WTC11 (cell line): Measurements from ENCODE around the gene TMEM52B. TPM values are rescaled to one million over a fixed set of nuclear protein-coding genes. Genes with fewer than 3 reads are reported as not detected.

Source experiments
- ATAC-seq: fragments of 200-7000 bp; cut with Tn5 transposase; 2 replicates; pipeline ENCODE4 v1.10.0; 2021; ENCODE audit warnings: mild to moderate bottlenecking, moderate library complexity
- CTCF ChIA-PET: fragments of 300-600 bp; sonication (Branson Sonifier 250); formaldehyde crosslinking; loops from one replicate; lab custom pipeline; 2021; ENCODE audit warnings: antibody characterized with exemption; lab: Charles Lee
- POLR2A ChIA-PET: fragments of 350-600 bp; sonication (Branson Sonifier 250); formaldehyde crosslinking; loops from one replicate; lab custom pipeline; 2021; ENCODE audit warnings: antibody characterized with exemption; lab: Charles Lee
- DNase-seq: peaks from one replicate; pipeline ENCODE4 v3.0.0; 2021; ENCODE audit warnings: low spot score
- H3K27ac Mint-ChIP-seq: 2 replicates; pipeline ENCODE4 v1.8.0; 2021; ENCODE audit warnings: mixed read lengths
- H3K27me3 Mint-ChIP-seq: 2 replicates; pipeline ENCODE4 v1.8.0; 2021; ENCODE audit warnings: low read depth, mild to moderate bottlenecking, moderate library complexity, mixed read lengths
- H3K36me3 Mint-ChIP-seq: 2 replicates; pipeline ENCODE4 v1.8.0; 2021; ENCODE audit warnings: mixed read lengths
- H3K4me1 Mint-ChIP-seq: 2 replicates; pipeline ENCODE4 v1.8.0; 2022; ENCODE audit warnings: mixed read lengths
- H3K4me3 Mint-ChIP-seq: 2 replicates; pipeline ENCODE4 v1.8.0; 2021; ENCODE audit warnings: mild to moderate bottlenecking, moderate library complexity, mixed read lengths
- H3K9me3 Mint-ChIP-seq: 2 replicates; pipeline ENCODE4 v1.8.0; 2021; ENCODE audit warnings: mixed read lengths
- ARID4B ChIP-seq: sonication (generic); formaldehyde crosslinking; IDR thresholded peaks from 2 replicates; pipeline ENCODE4 v1.8.0; 2023; ENCODE audit warnings: missing genetic modification reagents, mild to moderate bottlenecking, borderline replicate concordance
- ATF3 ChIP-seq: sonication (generic); formaldehyde crosslinking; conservative IDR thresholded peaks from 2 replicates; pipeline ENCODE4 v1.8.1; 2022; ENCODE audit warnings: mild to moderate bottlenecking, missing genetic modification reagents
- CREM ChIP-seq: sonication (generic); formaldehyde crosslinking; IDR thresholded peaks from 2 replicates; pipeline ENCODE4 v1.8.1; 2022; ENCODE audit warnings: mild to moderate bottlenecking, missing genetic modification reagents, moderate library complexity
- E2F1 ChIP-seq: sonication (generic); formaldehyde crosslinking; IDR thresholded peaks from 2 replicates; pipeline ENCODE4 v1.8.0; 2022; ENCODE audit warnings: mild to moderate bottlenecking, missing genetic modification reagents
- E2F5 ChIP-seq: sonication (generic); formaldehyde crosslinking; IDR thresholded peaks from 2 replicates; pipeline ENCODE4 v1.8.1; 2022; ENCODE audit warnings: mild to moderate bottlenecking, moderate library complexity, missing genetic modification reagents
- JAZF1 ChIP-seq: fragments of 250-450 bp; sonication (Bioruptor Pico); IDR thresholded peaks from 2 replicates; pipeline ENCODE4 v1.9.0; 2021; ENCODE audit warnings: moderate library complexity, mild to moderate bottlenecking, inconsistent platforms
- MAX ChIP-seq: sonication (generic); formaldehyde crosslinking; IDR thresholded peaks from 2 replicates; pipeline ENCODE4 v1.8.0; 2022; ENCODE audit warnings: mild to moderate bottlenecking, missing genetic modification reagents
- NFE2L1 ChIP-seq: sonication (generic); formaldehyde crosslinking; IDR thresholded peaks from 2 replicates; pipeline ENCODE4 v1.8.1; 2023; ENCODE audit warnings: missing genetic modification reagents
- OVOL2 ChIP-seq: fragments of 250-450 bp; sonication (Bioruptor Pico); IDR thresholded peaks from 2 replicates; pipeline ENCODE4 v1.9.0; 2021; ENCODE audit warnings: mild to moderate bottlenecking, borderline replicate concordance
- PRDM15 ChIP-seq: sonication (generic); formaldehyde crosslinking; IDR thresholded peaks from 2 replicates; pipeline ENCODE4 v1.8.0; 2022; ENCODE audit warnings: missing genetic modification reagents
- SP1 ChIP-seq: sonication (generic); formaldehyde crosslinking; conservative IDR thresholded peaks from 2 replicates; pipeline ENCODE4 v1.8.1; 2022; ENCODE audit warnings: missing genetic modification reagents
- TCF7 ChIP-seq: sonication (generic); formaldehyde crosslinking; IDR thresholded peaks from 2 replicates; pipeline ENCODE4 v1.8.0; 2022; ENCODE audit warnings: mild to moderate bottlenecking, low read depth, missing genetic modification reagents, moderate library complexity
- TEAD1 ChIP-seq: sonication (generic); formaldehyde crosslinking; IDR thresholded peaks from 2 replicates; pipeline ENCODE4 v1.8.0; 2022; ENCODE audit warnings: mild to moderate bottlenecking, missing genetic modification reagents
- USF1 ChIP-seq: sonication (generic); formaldehyde crosslinking; IDR thresholded peaks from 2 replicates; pipeline ENCODE4 v1.8.0; 2022; ENCODE audit warnings: mild to moderate bottlenecking, missing genetic modification reagents
- ZNF121 ChIP-seq: sonication (generic); formaldehyde crosslinking; IDR thresholded peaks from 2 replicates; pipeline ENCODE4 v1.8.0; 2023; ENCODE audit warnings: missing genetic modification reagents
- ZNF138 ChIP-seq: sonication (generic); formaldehyde crosslinking; conservative IDR thresholded peaks from 2 replicates; pipeline ENCODE4 v1.8.1; 2022; ENCODE audit warnings: mild to moderate bottlenecking, moderate library complexity, missing genetic modification reagents
- ZNF512 ChIP-seq: sonication (generic); formaldehyde crosslinking; IDR thresholded peaks from 2 replicates; pipeline ENCODE4 v1.8.1; 2022; ENCODE audit warnings: missing genetic modification reagents, borderline replicate concordance
- total RNA-seq: library from RNA; stranded (reverse); gene quantifications from 3 replicates; pipeline ENCODE4 v1.2.3, GENCODE V29; 2021

TMEM52B gene
- total RNA-seq, 1 experiment from 2014 or later, result not detected

- TF ChIP-seq ATF3 (no peak), E2F5 (CRISPR knock-in tag) (no peak), OVOL2 (no peak), NFE2L1 (CRISPR knock-in tag) (peak; percentile 55; the same call in 1 of the 2 replicates)
Measured at GRCh38 chr12:10211940-10212738, 33.3 kb downstream of the TMEM52B start (continued).

GRCh38 chr12:10212739-10213131 is 33.9 kb downstream of the TMEM52B start, which contains the start of gene GABARAPL1:
TSS of gene GABARAPL1 (plus strand) at chr12:10212877. CDS start at chr12:10213130, 253 bp downstream.
- Mint-ChIP-seq H3K9me3 (no peaks in the 10 kb centered on the region), H3K27ac (peak within 1 kb of the TSS; percentile 99), H3K4me1 (peaks cover 25% of the 10 kb centered on the region), H3K36me3 (0 out of 2 replicates have a peak, but pooled peaks cover 2% of the 10 kb centered on the region), H3K4me3 (peak within 1 kb of the TSS; percentile 92), H3K27me3 (no peaks in the 10 kb centered on the region; the same call in 1 of the 2 replicates)
- ChIA-PET CTCF (interaction anchor here (0.6 kb wide), 1 partner anchor 67 kb away, joined by 4 read pairs; no protein-coding TSS in a partner anchor), POLR2A (interaction anchor here (1.4 kb wide), 4 partner anchors 18 to 959 kb away, joined by 3 to 12 read pairs (median 3); partner anchors contain the start of gene SMIM10L1)
- DNase-seq (peak; percentile 70), ATAC-seq (peak; percentile 60)
- TF ChIP-seq ZNF512 (no peak), ZNF138 (CRISPR knock-in tag) (no peak), JAZF1 (no peak), E2F1 (CRISPR knock-in tag) (no peak), ARID4B (CRISPR knock-in tag) (no peak; the same call in 1 of the 2 replicates), E2F5 (CRISPR knock-in tag) (0 out of 2 replicates have a peak, but pooled peaks have one; percentile 6), ATF3 (no peak), TEAD1 (CRISPR knock-in tag) (no peak), MAX (CRISPR knock-in tag) (no peak), CREM (CRISPR knock-in tag) (peak; percentile 85; the same call in 1 of the 2 replicates), SP1 (CRISPR knock-in tag) (peak; percentile 59; the same call in 1 of the 2 replicates), PRDM15 (CRISPR knock-in tag) (peak; percentile 3; the same call in 1 of the 2 replicates), TCF7 (no peak), USF1 (no peak), ZNF121 (CRISPR knock-in tag) (no peak)
